Activated naive CD4-positive, alpha-beta T cell treated with anti-CD3 and anti-CD28 coated beads for 36 hours (primary cell): ENCODE data around the gene NAALADL1. TPM values are rescaled to one million over a fixed set of nuclear protein-coding genes. Genes with fewer than 3 reads are reported as not detected.
A peak's percentile ranks its signal among the peaks of the same experiment; 100 is the strongest.
"Not testable (repeated sequence)": the region's sequence is repeated elsewhere in the genome, so short reads cannot be mapped to it uniquely, and the experiment has no call there.

ENCODE experiments used
- CTCF ChIA-PET: fragments of 350-600 bp; sonication (Branson Sonifier 250); formaldehyde crosslinking; loops from one replicate; lab custom pipeline; 2021; ENCODE audit warnings: antibody characterized with exemption; lab: Charles Lee
- DNase-seq: peaks from one replicate; pipeline ENCODE4 v3.0.0-alpha.2; 2020
- H3K27ac Mint-ChIP-seq: one replicate; pipeline ENCODE4 v1.8.0; 2021; ENCODE audit warnings: mild to moderate bottlenecking, mixed read lengths
- H3K27me3 Mint-ChIP-seq: one replicate; pipeline ENCODE4 v1.8.0; 2021; ENCODE audit warnings: low read depth, mixed read lengths
- H3K36me3 Mint-ChIP-seq: one replicate; pipeline ENCODE4 v1.8.0; 2021; ENCODE audit warnings: low read depth, mixed read lengths
- H3K4me1 Mint-ChIP-seq: one replicate; pipeline ENCODE4 v1.8.0; 2021; ENCODE audit warnings: low read depth, mixed read lengths
- H3K4me3 Mint-ChIP-seq: one replicate; pipeline ENCODE4 v1.8.0; 2021; ENCODE audit warnings: mild to moderate bottlenecking, moderate library complexity, mixed read lengths
- H3K9me3 Mint-ChIP-seq: one replicate; pipeline ENCODE4 v1.8.0; 2021; ENCODE audit warnings: mixed read lengths
- intact Hi-C: fragments of 100-400 bp; cut with micrococcal nuclease; formaldehyde crosslinking; loops from one replicate; pipeline ENCODE4 v1.15.1; 2023
- total RNA-seq, 2 experiments: library from RNA; stranded (reverse); gene quantifications; one replicate each; pipeline ENCODE4 v1.2.3, GENCODE V29; 2021

The NAALADL1 gene
- total RNA-seq, 2 experiments from 2014 or later, result 8.5 to 10.2 TPM

DNA sequence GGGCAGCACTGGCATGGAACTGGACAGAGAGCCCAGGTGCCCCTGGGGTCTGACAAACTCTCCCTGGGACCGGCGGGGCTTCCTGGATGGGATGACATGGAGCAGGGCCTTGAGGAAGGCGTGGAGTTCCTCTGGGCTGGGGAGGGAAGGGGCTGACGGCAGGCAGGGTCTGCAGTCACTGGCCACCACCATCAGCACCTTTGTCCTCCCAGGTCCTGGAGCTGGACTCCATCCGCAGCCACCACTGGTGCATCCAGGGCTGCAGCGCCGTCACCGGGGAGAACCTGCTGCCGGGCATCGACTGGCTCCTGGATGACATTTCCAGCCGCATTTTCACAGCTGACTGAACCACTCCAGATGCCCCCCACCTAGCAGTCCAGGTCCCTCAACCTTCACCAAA is 36.8 kb downstream of the NAALADL1 start:
- no peaks in the 10 kb centered on the region for H3K9me3 Mint-ChIP-seq
- intact Hi-C loops, result no loop called here
- H3K4me1 Mint-ChIP-seq, result peaks cover 6% of the 10 kb centered on the region
- no peaks in the 10 kb centered on the region for H3K27me3 Mint-ChIP-seq
- H3K36me3 Mint-ChIP-seq, result peaks cover 8% of the 10 kb centered on the region
- CTCF ChIA-PET, result no interaction called here
- no peak overlapping the region for H3K4me3 Mint-ChIP-seq
- H3K27ac Mint-ChIP-seq, result no peak overlapping the region
- no peak for DNase-seq

DNA sequence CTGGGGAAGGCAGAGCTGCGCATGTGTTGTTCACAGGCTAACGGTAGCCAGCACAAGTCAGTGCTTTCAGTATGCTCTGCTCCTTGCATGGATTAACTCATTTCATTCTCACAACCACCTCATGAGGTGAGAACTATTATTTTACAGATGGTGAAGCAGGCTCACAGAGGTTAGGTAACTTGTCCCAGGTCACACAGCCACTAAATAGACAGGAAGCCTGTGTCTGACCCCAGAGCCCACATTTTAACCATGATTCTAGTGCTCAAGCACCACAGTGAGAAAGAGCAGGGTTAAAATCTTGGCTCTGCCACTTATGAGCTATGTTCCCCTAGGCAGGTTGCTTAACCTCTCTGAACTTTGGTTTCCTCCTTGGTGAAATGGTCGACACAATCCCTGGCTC is 37.4 kb downstream of the NAALADL1 start:
- Mint-ChIP-seq H3K27me3 (no peaks in the 10 kb centered on the region), H3K4me1 (peaks cover 10% of the 10 kb centered on the region), H3K9me3 (no peaks in the 10 kb centered on the region), H3K27ac (no peak overlapping the region), H3K36me3 (peaks cover 11% of the 10 kb centered on the region), H3K4me3 (no peak overlapping the region)
- intact Hi-C loops, result no loop called here
- no peak for DNase-seq
- CTCF ChIA-PET, result no interaction called here

DNA sequence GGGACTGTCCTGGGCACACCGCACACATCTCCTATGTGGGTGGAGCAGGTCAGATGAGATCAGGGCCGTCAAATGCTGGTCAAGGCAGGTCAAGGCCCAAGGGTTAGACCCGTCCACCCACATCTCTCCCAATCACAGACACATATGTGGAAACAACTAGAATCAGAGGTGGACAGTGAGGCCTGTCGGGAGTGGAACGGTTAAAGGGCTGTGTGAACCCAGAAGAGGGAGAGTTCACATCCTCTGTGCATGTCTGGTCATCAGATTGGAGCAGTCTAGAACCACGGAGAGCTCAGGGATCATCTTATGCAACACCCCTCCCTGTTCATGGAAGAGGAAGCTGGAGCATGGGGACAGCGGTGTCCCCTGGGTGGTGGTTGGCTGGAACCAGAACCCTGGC is 38.5 kb downstream of the NAALADL1 start:
- Mint-ChIP-seq H3K27ac (no peak overlapping the region), H3K4me3 (no peak overlapping the region), H3K36me3 (peaks cover 11% of the 10 kb centered on the region), H3K4me1 (peaks cover 20% of the 10 kb centered on the region), H3K27me3 (no peaks in the 10 kb centered on the region), H3K9me3 (no peaks in the 10 kb centered on the region)
- DNase-seq, result no peak
- CTCF ChIA-PET, result no interaction called here
- intact Hi-C loops, result no loop called here

DNA sequence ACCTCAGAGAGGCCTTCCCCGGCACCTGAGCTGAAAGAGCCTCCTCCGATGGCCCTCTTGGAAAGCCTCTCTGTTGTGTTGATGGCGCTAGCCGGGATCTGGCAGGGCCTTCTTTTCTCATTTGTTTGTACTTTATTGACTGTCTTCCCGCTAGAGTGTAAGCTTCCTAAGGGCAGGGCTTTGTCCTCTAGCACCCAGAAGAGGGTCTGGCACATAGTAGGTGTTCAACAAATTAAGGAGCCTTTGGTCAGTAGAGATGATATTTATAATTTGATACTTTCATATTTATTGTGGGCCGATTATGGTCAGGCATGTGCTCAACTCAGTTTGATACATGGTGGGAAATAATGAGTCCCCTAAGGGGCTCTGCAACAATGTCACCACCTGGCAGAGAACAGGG is 40.4 kb downstream of the NAALADL1 start:
- H3K4me1 Mint-ChIP-seq, result peaks cover 27% of the 10 kb centered on the region
- peaks cover 11% of the 10 kb centered on the region for H3K36me3 Mint-ChIP-seq
- H3K9me3 Mint-ChIP-seq, result no peaks in the 10 kb centered on the region
- no peak overlapping the region for H3K4me3 Mint-ChIP-seq
- no peaks in the 10 kb centered on the region for H3K27me3 Mint-ChIP-seq
- DNase-seq, result no peak
- no peak overlapping the region for H3K27ac Mint-ChIP-seq
- CTCF ChIA-PET, result no interaction called here
- intact Hi-C loops, result no loop called here

DNA sequence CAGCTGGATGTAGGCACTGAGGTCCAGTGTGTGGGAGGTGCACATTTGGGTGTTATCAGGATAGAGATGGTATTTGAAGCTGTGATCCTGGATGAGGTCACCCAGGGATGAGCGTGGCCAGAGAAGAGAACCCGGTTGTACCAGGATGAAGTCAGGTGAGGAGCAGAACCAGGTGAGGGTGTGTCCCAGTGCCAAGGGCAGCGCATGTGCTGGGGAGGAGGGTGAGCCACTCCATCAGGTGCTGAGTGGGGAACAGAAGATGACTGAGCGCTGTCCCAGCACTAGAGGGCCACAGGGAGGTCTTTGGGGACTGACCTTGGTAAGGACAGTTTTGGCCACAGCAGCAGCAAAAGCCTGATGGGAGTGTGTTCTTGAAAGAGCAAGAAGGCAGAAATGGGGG is 41.6 kb downstream of the NAALADL1 start:
- no peaks in the 10 kb centered on the region for H3K27me3 Mint-ChIP-seq
- intact Hi-C loops, result no loop called here
- CTCF ChIA-PET, result no interaction called here
- H3K4me3 Mint-ChIP-seq, result no peak overlapping the region
- H3K36me3 Mint-ChIP-seq, result peaks cover 11% of the 10 kb centered on the region
- DNase-seq, result no peak
- peaks cover 27% of the 10 kb centered on the region for H3K4me1 Mint-ChIP-seq
- H3K9me3 Mint-ChIP-seq, result no peaks in the 10 kb centered on the region
- H3K27ac Mint-ChIP-seq, result no peak overlapping the region

DNA sequence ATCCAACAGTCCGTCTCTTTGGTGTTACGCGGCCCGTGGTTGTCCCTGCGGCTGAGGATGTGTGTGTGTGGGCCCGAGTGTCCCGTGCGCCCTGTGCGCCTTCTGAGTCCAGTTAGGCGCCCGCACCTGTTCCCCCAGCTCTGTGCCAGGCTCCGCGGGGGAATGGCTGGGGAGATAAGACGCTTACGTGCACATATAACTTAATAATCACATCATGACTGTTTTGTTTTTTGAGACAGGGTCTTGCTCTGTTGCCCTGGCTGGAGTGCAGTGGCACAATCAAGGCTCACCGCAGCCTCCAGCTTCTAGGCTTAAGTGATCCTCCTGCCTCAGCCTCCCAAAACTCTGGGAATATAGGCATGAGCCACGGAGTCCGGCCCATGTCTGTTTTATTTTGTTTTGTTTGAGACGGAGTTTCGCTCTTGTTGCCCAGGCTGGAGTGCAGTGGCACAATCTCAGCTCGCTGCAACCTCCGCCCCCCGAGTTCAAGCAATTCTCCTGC is 43.6 kb downstream of the NAALADL1 start:
- peak overlapping the region; percentile 90 for H3K4me3 Mint-ChIP-seq
- CTCF ChIA-PET, result interaction anchor here (0.6 to 3.8 kb wide), 15 partner anchors 12 to 247 kb away, joined by 3 to 22 read pairs (median 4); partner anchors contain the start of genes POLA2, SAC3D1, SNX15 and TM7SF2

DNA sequence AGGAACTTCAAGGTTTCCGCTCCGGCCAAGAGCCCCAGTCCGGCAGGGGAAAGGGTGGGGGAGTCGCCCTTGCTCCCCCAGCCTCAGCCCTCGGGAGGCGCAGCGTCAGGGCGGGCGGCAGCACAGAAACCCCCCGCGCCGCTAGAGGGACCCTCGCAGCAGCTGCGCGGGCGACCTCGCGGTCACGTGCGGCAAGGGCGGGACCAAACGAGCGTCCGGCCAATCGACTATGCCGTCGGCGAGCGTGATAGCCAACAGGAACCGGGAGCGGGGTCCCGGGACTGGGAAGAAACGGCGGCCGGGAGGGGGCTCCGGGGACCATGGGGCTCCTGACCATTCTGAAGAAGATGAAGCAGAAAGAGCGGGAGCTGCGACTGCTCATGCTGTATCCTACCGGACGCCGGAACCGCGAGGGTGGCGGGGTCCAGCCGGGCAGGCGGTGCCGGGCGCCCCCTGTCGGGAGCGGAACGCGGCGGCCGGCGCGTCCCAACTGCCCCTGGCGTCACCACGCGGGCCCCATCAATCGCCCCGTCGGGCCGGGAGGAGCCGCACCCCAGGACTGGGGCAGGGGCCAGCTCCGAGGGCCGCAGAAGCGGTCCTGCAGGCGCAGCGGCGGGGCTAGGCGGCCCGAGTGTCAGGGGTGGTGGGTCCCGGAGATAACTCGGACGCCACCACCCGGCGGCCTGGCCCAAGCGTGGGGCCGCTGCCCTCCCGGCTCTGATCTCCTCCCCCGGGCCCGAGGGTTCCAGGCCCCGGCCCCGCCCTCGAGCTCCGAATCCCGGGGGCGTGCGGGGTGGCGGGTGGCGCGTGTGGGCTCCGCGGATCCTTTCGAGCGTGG is 44.2 kb downstream of the NAALADL1 start, which contains the start of gene ARL2:
ARL2 (plus strand) TSS at position 273 of the 838 bp plus-strand sequence; CDS start at position 321, 48 bp downstream.
- peaks cover 9% of the 10 kb centered on the region for H3K36me3 Mint-ChIP-seq
- intact Hi-C loops, result loop anchor here (1.0 to 5.0 kb wide), 14 partner anchors 13 to 317 kb away; partner anchors contain the start of genes ATG2A, CAPN1, CDCA5 and POLA2
- CTCF ChIA-PET, result interaction anchor here (0.6 to 3.8 kb wide), 15 partner anchors 11 to 248 kb away, joined by 3 to 22 read pairs (median 4); partner anchors contain the start of genes POLA2, SAC3D1, SNX15 and TM7SF2
- H3K27ac Mint-ChIP-seq, result peak within 1 kb of the TSS; percentile 96
- peaks cover 27% of the 10 kb centered on the region for H3K4me1 Mint-ChIP-seq
- no peaks in the 10 kb centered on the region for H3K9me3 Mint-ChIP-seq
- H3K4me3 Mint-ChIP-seq, result peak within 1 kb of the TSS; percentile 90
- peak; percentile 87 for DNase-seq
- no peaks in the 10 kb centered on the region for H3K27me3 Mint-ChIP-seq

More for the DNA sequence above, 43.6 kb downstream of the NAALADL1 start:
- Mint-ChIP-seq H3K4me1 (peaks cover 27% of the 10 kb centered on the region), H3K27ac (peak overlapping the region; percentile 95), H3K9me3 (no peaks in the 10 kb centered on the region), H3K36me3 (peaks cover 9% of the 10 kb centered on the region), H3K27me3 (no peaks in the 10 kb centered on the region)
- intact Hi-C loops, result loop anchor here (1.0 to 5.0 kb wide), 6 partner anchors 27 to 248 kb away; partner anchors contain the start of genes ATG2A, POLA2, SAC3D1 and SF1
- DNase-seq, result peak; percentile 36

DNA sequence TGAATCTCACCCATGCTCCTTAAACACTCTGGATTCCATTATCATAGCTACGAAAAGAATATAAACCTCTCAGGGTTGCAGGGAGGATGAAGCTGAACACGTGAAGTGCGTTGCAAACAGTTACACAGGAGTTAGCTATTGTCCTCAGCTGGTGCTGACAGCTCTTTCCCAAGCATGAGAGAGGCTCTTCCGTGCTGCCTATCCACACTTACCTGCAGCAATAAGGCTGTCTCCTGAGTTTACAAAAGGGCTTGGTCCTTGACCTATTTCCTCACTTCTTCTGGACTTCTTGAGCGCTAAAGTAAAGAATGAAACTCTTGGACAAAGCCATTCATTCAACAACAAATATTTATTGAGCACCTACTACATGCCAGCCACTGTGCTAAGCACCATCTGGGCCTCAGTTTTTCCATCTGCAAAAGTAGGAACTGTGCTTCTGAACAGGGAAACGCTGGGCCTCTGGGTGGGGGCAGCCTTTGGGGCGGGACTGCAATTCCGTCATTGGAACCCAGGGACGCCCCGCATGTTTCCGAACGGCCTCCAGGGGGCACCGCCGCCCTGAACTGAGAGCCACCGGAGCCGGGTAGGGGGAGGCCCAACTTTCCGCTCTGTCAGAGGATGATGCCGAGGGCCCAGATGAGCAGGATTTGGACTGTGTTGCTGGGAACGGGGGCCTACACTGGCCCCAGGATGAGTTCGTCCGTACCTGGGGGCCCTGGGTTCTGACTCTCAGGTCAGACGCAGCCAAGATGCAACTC is 45.0 kb downstream of the NAALADL1 start:
- CTCF ChIA-PET, result interaction anchor here (0.6 to 3.8 kb wide), 19 partner anchors 9 to 204 kb away, joined by 3 to 12 read pairs (median 4); partner anchors contain the start of genes TM7SF2, VPS51 and ZNHIT2
- Mint-ChIP-seq H3K36me3 (peaks cover 9% of the 10 kb centered on the region), H3K27ac (peak overlapping the region; percentile 96), H3K27me3 (no peaks in the 10 kb centered on the region), H3K4me1 (peaks cover 27% of the 10 kb centered on the region), H3K4me3 (peak overlapping the region; percentile 85), H3K9me3 (no peaks in the 10 kb centered on the region)
- DNase-seq, result peak; percentile 96
- intact Hi-C loops, result loop anchor here (1.0 to 5.0 kb wide), 10 partner anchors 14 to 317 kb away; partner anchors contain the start of genes CAPN1, CDCA5, POLA2 and PPP2R5B

DNA sequence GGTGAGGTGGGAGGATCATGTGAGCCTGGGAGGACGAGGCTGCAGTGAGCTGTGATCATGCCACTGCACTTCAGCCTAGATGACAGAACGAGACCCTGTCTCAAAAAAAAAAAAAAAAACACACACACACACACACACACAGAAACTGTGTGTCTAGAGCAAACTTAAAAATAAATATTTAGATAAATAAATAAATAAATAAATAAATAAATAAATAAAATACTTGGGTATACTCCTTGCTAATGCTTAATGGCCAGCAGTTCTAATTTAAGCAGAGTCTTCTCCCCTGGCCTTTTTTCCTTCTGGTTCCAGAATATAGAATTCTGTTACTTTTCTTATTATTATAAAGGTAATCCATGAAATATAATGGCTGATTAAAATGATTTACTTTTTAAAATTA is 49.5 kb downstream of the NAALADL1 start:
- no peaks in the 10 kb centered on the region for H3K27me3 Mint-ChIP-seq
- H3K27ac Mint-ChIP-seq, result no peak overlapping the region
- CTCF ChIA-PET, result interaction anchor here (0.6 to 0.8 kb wide), 2 partner anchors 12 to 162 kb away, joined by 3 read pairs; partner anchors contain the start of gene BATF2
- no peak overlapping the region for H3K4me3 Mint-ChIP-seq
- no peaks in the 10 kb centered on the region for H3K36me3 Mint-ChIP-seq
- no peak for DNase-seq
- H3K4me1 Mint-ChIP-seq, result peaks cover 5% of the 10 kb centered on the region
- H3K9me3 Mint-ChIP-seq, result no peaks in the 10 kb centered on the region
- intact Hi-C loops, result loop anchor here (1.0 kb wide), 1 partner anchor 91 kb away; no protein-coding TSS in a partner anchor

DNA sequence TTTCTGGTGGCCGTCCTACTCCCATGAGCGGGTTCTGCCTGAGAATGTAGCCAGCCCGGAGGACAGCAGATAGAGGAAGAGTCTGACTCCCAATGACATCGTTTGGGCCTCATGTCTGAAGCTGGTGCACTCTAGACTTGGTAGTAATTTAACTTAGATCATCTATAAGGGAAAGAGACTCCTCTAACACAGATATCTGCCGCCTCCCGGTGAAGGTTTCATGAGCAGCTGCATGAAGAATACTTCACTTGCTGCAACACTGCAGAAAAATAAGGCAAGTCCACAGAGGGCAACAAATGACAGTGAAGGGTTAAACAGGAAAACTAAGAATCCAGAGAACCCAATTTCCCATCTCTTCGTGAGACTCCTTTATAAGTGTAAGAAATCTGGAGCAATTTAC is 50.3 kb downstream of the NAALADL1 start:
- Mint-ChIP-seq H3K9me3 (no peaks in the 10 kb centered on the region), H3K4me1 (peaks cover under 1% of the 10 kb centered on the region), H3K4me3 (no peak overlapping the region), H3K27me3 (no peaks in the 10 kb centered on the region), H3K27ac (no peak overlapping the region), H3K36me3 (no peaks in the 10 kb centered on the region)
- DNase-seq, result peak; percentile 34
- CTCF ChIA-PET, result no interaction called here
- intact Hi-C loops, result loop anchor here (1.0 kb wide), 1 partner anchor 90 kb away; no protein-coding TSS in a partner anchor

DNA sequence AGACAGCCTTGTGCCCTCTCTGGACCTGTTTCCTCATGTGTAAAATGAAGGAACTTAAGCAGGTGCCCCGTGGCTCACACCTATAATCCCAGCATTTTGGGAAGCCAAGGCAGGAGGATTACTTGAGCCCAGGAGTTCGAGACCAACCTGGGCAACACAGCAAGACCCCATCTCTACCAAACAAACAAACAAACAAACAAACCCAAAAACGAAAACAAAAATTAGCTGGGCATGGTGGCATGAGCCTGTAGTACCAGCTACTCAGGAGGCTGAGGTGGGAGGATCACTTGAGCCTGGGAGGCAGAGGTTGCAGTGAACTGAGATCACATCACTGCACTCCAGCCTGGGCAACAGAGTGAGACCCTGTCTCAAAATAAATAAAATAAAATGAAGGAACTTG is 54.4 kb downstream of the NAALADL1 start:
- H3K4me1 Mint-ChIP-seq, H3K27ac Mint-ChIP-seq, H3K27me3 Mint-ChIP-seq, DNase-seq, H3K4me3 Mint-ChIP-seq, intact Hi-C loops, H3K36me3 Mint-ChIP-seq, H3K9me3 Mint-ChIP-seq: not testable (repeated sequence)
- CTCF ChIA-PET, result interaction anchor here (1.2 to 1.4 kb wide), 2 partner anchors 9 to 10 kb away, joined by 4 to 6 read pairs; partner anchors contain the start of gene ARL2
